MM.1S (cell line): ENCODE measurements around the gene ZC3H7B.

Experiments used
- EZH2 ChIP-seq: fragments of 300-600 bp; sonication (generic); optimal IDR thresholded peaks from 2 replicates; pipeline ENCODE3; 2017; ENCODE audit warnings: low read depth, mild to moderate bottlenecking, antibody characterized with exemption, low read length, mixed read lengths
- EZH2phosphoT487 ChIP-seq: fragments of 300-600 bp; sonication (generic); IDR thresholded peaks from 2 replicates; pipeline ENCODE4 v1.6.1; 2018; ENCODE audit warnings: antibody characterized with exemption, low read length
- TF ChIP-seq, protein P1 (sequence below): fragments of 300-600 bp; sonication (generic); IDR thresholded peaks from 2 replicates; pipeline ENCODE4 v1.5.1; 2016; ENCODE audit warnings: antibody characterized with exemption, low read length, mixed read lengths

DNA sequence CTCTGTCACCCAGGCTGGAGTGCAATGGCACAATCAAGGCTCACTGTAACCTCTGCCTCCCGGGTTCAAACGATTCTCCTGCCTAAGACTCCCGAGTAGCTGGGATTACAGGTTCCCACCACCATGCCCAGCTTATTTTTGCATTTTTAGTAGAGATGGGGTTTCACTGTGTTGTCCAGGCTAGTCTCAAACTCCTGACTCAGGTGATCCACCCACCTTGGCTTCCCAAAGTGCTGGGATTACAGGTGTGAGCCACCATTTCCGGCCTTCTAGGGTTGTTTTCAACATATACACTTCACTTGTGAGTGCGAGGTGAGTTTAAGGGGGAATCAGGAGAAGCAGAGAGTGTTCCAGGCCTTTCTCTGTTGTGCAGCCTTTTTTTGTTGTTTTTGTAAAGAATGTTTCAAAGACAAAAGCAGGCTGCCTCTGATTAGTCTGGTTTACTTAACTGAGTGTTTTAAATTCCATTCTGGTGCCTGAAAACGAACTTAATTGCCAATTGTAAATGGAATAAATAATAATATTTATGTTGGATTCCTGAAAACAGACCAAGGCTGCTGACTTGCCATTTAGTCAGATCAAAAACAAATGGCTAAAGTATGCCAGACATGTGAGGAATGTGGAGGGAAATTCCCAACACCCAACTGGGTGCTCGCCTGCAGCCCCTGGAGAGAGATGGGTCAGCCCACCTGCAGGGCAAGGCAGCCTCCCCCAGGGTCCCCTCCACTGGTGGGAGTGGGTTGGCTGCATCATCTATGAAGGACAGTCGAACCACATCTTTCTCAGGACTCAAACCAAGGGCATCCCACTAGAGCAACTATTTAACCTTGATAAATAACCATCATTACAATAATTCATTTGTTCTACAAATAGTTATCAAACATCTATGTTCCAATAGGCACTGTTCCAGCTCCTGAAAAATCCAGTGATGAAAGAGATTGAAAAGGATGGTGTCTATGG is 10.8 kb upstream of the ZC3H7B start:
- TF ChIP-seq, protein P1, sequence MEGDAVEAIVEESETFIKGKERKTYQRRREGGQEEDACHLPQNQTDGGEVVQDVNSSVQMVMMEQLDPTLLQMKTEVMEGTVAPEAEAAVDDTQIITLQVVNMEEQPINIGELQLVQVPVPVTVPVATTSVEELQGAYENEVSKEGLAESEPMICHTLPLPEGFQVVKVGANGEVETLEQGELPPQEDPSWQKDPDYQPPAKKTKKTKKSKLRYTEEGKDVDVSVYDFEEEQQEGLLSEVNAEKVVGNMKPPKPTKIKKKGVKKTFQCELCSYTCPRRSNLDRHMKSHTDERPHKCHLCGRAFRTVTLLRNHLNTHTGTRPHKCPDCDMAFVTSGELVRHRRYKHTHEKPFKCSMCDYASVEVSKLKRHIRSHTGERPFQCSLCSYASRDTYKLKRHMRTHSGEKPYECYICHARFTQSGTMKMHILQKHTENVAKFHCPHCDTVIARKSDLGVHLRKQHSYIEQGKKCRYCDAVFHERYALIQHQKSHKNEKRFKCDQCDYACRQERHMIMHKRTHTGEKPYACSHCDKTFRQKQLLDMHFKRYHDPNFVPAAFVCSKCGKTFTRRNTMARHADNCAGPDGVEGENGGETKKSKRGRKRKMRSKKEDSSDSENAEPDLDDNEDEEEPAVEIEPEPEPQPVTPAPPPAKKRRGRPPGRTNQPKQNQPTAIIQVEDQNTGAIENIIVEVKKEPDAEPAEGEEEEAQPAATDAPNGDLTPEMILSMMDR = no peak
- TF ChIP-seq EZH2 (no peak), EZH2phosphoT487 (no peak)
